HEK293 (cell line): ENCODE data around the gene KRT8.
A peak's percentile ranks its signal among the peaks of the same experiment; 100 is the strongest.

ENCODE experiments used
- CTCF ChIA-PET: fragments of 350-600 bp; formaldehyde crosslinking; extraction: SDS; loops from one replicate; lab custom pipeline; 2021; ENCODE audit warnings: antibody characterized with exemption; lab: Yijun Ruan, JAX
- POLR2A ChIA-PET: fragments of 300-600 bp; formaldehyde crosslinking; extraction: SDS; loops from one replicate; lab custom pipeline; 2020; ENCODE audit warnings: antibody characterized with exemption, inconsistent platforms; lab: Yijun Ruan, JAX
- H3K27ac ChIP-seq: fragments of 200-500 bp; sonication (Bioruptor generic); 2 replicates; pipeline ENCODE4 v1.5.1; 2014; ENCODE audit warnings: low read depth, low read length, control low read depth, inconsistent platforms; ENCODE audit errors: extremely low read depth
- H3K36me3 ChIP-seq, 2 experiments: fragments of 200-500 bp in 1 of 2; sonication (Bioruptor generic) in 1 of 2; 1 replicate in 1 of 2; 2 replicates in 1 of 2; pipeline ENCODE4 v1.5.1; 2014 to 2017; ENCODE audit warnings: inconsistent platforms in 2 of 2, low read length in 2 of 2; ENCODE audit not compliant: control insufficient read depth in 2 of 2, insufficient read depth in 1 of 2
- H3K4me1 ChIP-seq: fragments of 200-500 bp; sonication (Bioruptor generic); 2 replicates; pipeline ENCODE4 v1.5.1; 2014; ENCODE audit warnings: mild to moderate bottlenecking, low read length, inconsistent platforms; ENCODE audit not compliant: control insufficient read depth, insufficient read depth
- H3K4me3 ChIP-seq: 2 replicates; pipeline ENCODE4 v1.5.1; 2011; ENCODE audit warnings: low read depth, mild to moderate bottlenecking, control low read depth, low read length, moderate library complexity
- H3K9me3 ChIP-seq: fragments of 200-500 bp; sonication (Bioruptor generic); 2 replicates; pipeline ENCODE4 v1.5.1; 2014; ENCODE audit warnings: low read depth, low read length, inconsistent platforms; ENCODE audit not compliant: control insufficient read depth, insufficient read depth
- EGR2 ChIP-seq: fragments of 450-650 bp; formaldehyde crosslinking; IDR thresholded peaks from 2 replicates; pipeline ENCODE4 v1.5.1; 2016; ENCODE audit warnings: low read depth, missing biosample characterization, missing genetic modification characterization
- GLI4 ChIP-seq: fragments of 450-650 bp; formaldehyde crosslinking; IDR thresholded peaks from 2 replicates; pipeline ENCODE4 v1.5.1; 2016; ENCODE audit warnings: missing biosample characterization, missing genetic modification characterization
- HIC1 ChIP-seq: fragments of 450-650 bp; formaldehyde crosslinking; IDR thresholded peaks from 2 replicates; pipeline ENCODE4 v1.5.1; 2016; ENCODE audit warnings: missing biosample characterization, missing genetic modification characterization
- HOXA7 ChIP-seq: sonication (generic); formaldehyde crosslinking; IDR thresholded peaks from 2 replicates; pipeline ENCODE4 v1.8.1; 2022; ENCODE audit warnings: missing genetic modification reagents, borderline replicate concordance
- HOXC10 ChIP-seq: sonication (generic); formaldehyde crosslinking; IDR thresholded peaks from 2 replicates; pipeline ENCODE4 v1.8.1; 2023; ENCODE audit warnings: mild to moderate bottlenecking, missing genetic modification reagents
- INSM2 ChIP-seq: fragments of 450-650 bp; formaldehyde crosslinking; IDR thresholded peaks from 2 replicates; pipeline ENCODE4 v1.5.1; 2016; ENCODE audit warnings: missing biosample characterization, missing genetic modification characterization
- PATZ1 ChIP-seq: fragments of 450-650 bp; formaldehyde crosslinking; IDR thresholded peaks from 2 replicates; pipeline ENCODE4 v1.5.1; 2016; ENCODE audit warnings: missing biosample characterization, missing genetic modification characterization
- SALL2 ChIP-seq: fragments of 450-650 bp; formaldehyde crosslinking; IDR thresholded peaks from 2 replicates; pipeline ENCODE4 v1.5.0; 2017; ENCODE audit warnings: missing biosample characterization, mild to moderate bottlenecking, missing genetic modification characterization, borderline replicate concordance
- SP2 ChIP-seq: fragments of 450-650 bp; formaldehyde crosslinking; IDR thresholded peaks from 2 replicates; pipeline ENCODE4 v1.5.1; 2016; ENCODE audit warnings: missing biosample characterization, missing genetic modification characterization
- TRIM28 ChIP-seq: IDR thresholded peaks from 2 replicates; pipeline ENCODE4 v1.6.1; 2011; ENCODE audit warnings: low read length, control low read depth, borderline replicate concordance
- ZBTB11 ChIP-seq: fragments of 450-650 bp; formaldehyde crosslinking; conservative IDR thresholded peaks from 2 replicates; pipeline ENCODE4 v1.5.1; 2016; ENCODE audit warnings: low read depth, missing biosample characterization, missing genetic modification characterization
- ZBTB17 ChIP-seq: fragments of 450-650 bp; formaldehyde crosslinking; IDR thresholded peaks from 2 replicates; pipeline ENCODE4 v1.5.1; 2016; ENCODE audit warnings: missing biosample characterization, missing genetic modification characterization
- ZBTB26 ChIP-seq: fragments of 450-650 bp; formaldehyde crosslinking; optimal IDR thresholded peaks from 2 replicates; pipeline ENCODE3; 2016; ENCODE audit warnings: missing biosample characterization, mild to moderate bottlenecking, missing genetic modification characterization
- ZEB2 ChIP-seq: fragments of 450-650 bp; formaldehyde crosslinking; IDR thresholded peaks from 2 replicates; pipeline ENCODE4 v1.5.1; 2016; ENCODE audit warnings: missing biosample characterization, missing genetic modification characterization
- ZNF133 ChIP-seq: fragments of 450-650 bp; formaldehyde crosslinking; IDR thresholded peaks from 2 replicates; pipeline ENCODE4 v1.5.1; 2016; ENCODE audit warnings: missing biosample characterization, missing genetic modification characterization
- ZNF155 ChIP-seq: fragments of 450-650 bp; formaldehyde crosslinking; IDR thresholded peaks from 2 replicates; pipeline ENCODE4 v1.5.1; 2016; ENCODE audit warnings: missing biosample characterization, missing genetic modification characterization
- ZNF335 ChIP-seq: fragments of 450-650 bp; formaldehyde crosslinking; conservative IDR thresholded peaks from 2 replicates; pipeline ENCODE4 v1.5.1; 2016; ENCODE audit warnings: missing biosample characterization, missing genetic modification characterization
- ZNF513 ChIP-seq: fragments of 450-650 bp; IDR thresholded peaks from 2 replicates; pipeline ENCODE4 v1.5.1; 2018; ENCODE audit warnings: missing biosample characterization, missing genetic modification characterization
- ZNF549 ChIP-seq: fragments of 450-650 bp; IDR thresholded peaks from 2 replicates; pipeline ENCODE4 v1.5.1; 2018; ENCODE audit warnings: missing biosample characterization, missing genetic modification characterization, mild to moderate bottlenecking, inconsistent platforms, moderate library complexity
- ZNF580 ChIP-seq: fragments of 450-650 bp; formaldehyde crosslinking; IDR thresholded peaks from 2 replicates; pipeline ENCODE4 v1.5.1; 2016; ENCODE audit warnings: missing biosample characterization, missing genetic modification characterization
- ZNF624 ChIP-seq: fragments of 450-650 bp; formaldehyde crosslinking; IDR thresholded peaks from 2 replicates; pipeline ENCODE4 v1.5.1; 2017; ENCODE audit warnings: missing biosample characterization, missing genetic modification characterization
- ZSCAN4 ChIP-seq: fragments of 450-650 bp; formaldehyde crosslinking; IDR thresholded peaks from 2 replicates; pipeline ENCODE4 v1.5.1; 2017; ENCODE audit warnings: missing biosample characterization, missing genetic modification characterization
- ZSCAN5A ChIP-seq: fragments of 450-650 bp; formaldehyde crosslinking; IDR thresholded peaks from 2 replicates; pipeline ENCODE4 v1.5.1; 2016; ENCODE audit warnings: missing biosample characterization, missing genetic modification characterization

KRT8 gene

GRCh38 chr12:52877242-52877641, 27.6 kb downstream of the KRT8 start:
- Histone ChIP-seq H3K36me3 (no peaks in the 10 kb centered on the region), H3K4me3 (no peak overlapping the region), H3K4me1 (peaks cover 7% of the 10 kb centered on the region), H3K9me3 (no peaks in the 10 kb centered on the region), H3K27ac (no peak overlapping the region)
- ChIA-PET POLR2A (interaction anchor here (1.2 kb wide), 1 partner anchor 27 kb away, joined by 9 read pairs; the partner anchor contains the start of gene KRT8), CTCF (interaction anchor here (0.7 to 10.4 kb wide), 18 partner anchors 11 to 745 kb away, joined by 3 to 835 read pairs (median 17); partner anchors contain the start of genes KRT8 and KRT85)
- no peak for TF ChIP-seq ZNF155 (tag by site-specific recombination)
- no peak for TF ChIP-seq HOXC10
- TF ChIP-seq ZNF513 (tag by site-specific recombination), result no peak
- TF ChIP-seq EGR2, result no peak
- no peak for TF ChIP-seq GLI4 (tag by site-specific recombination)
- no peak for TF ChIP-seq ZNF624
- no peak for TF ChIP-seq ZNF549
- no peak for TF ChIP-seq TRIM28
- no peak for TF ChIP-seq ZSCAN5A (tag by site-specific recombination)
- TF ChIP-seq ZBTB17, result no peak
- peak; percentile 83 for TF ChIP-seq ZSCAN4 (tag by site-specific recombination)
- no peak for TF ChIP-seq ZNF133 (tag by site-specific recombination)
- no peak for TF ChIP-seq ZBTB11 (tag by site-specific recombination)
- 0 out of 2 replicates have a peak, but pooled peaks have one; percentile 35 for TF ChIP-seq PATZ1 (tag by site-specific recombination)
- TF ChIP-seq INSM2 (tag by site-specific recombination), result no peak
- no peak for TF ChIP-seq SALL2 (tag by site-specific recombination)
- no peak for TF ChIP-seq ZEB2 (tag by site-specific recombination)
- TF ChIP-seq HOXA7, result no peak
- TF ChIP-seq ZBTB26 (tag by site-specific recombination), result no peak
- TF ChIP-seq SP2 (tag by site-specific recombination), result no peak
- TF ChIP-seq ZNF580, result no peak
- TF ChIP-seq HIC1 (tag by site-specific recombination), result no peak
- 0 out of 2 replicates have a peak, but pooled peaks have one; percentile 2 for TF ChIP-seq ZNF335
